HG03432 (cell line): ENCODE data around the gene FAM227B.
A peak's percentile ranks its signal among the peaks of the same experiment; 100 is the strongest.
"Not testable (repeated sequence)": the region's sequence is repeated elsewhere in the genome, so short reads cannot be mapped to it uniquely, and the experiment has no call there.

ENCODE experiments used
- ATAC-seq: cut with Tn5 transposase; IDR thresholded peaks from one replicate; pipeline ENCODE4 v1.9.1; 2021; ENCODE audit warnings: mild to moderate bottlenecking, moderate library complexity; ENCODE audit not compliant: unreplicated experiment

FAM227B gene

GRCh38 chr15:49612240-49612639 lies 8.4 kb downstream of the FAM227B start:
- not testable (repeated sequence) for ATAC-seq

- no peak for ATAC-seq
These were observed 10.3 kb downstream of the FAM227B start for GRCh38 chr15:49610157-49610918.

GRCh38 chr15:49606594-49606993 lies 14.0 kb downstream of the FAM227B start:
- ATAC-seq, result no peak

GRCh38 chr15:49605588-49605987 lies 15.0 kb downstream of the FAM227B start:
- ATAC-seq, result no peak

- ATAC-seq, result no peak
These were observed 15.8 kb downstream of the FAM227B start for GRCh38 chr15:49604625-49605409.

GRCh38 chr15:49592829-49593316 lies 27.7 kb downstream of the FAM227B start:
- ATAC-seq, result not testable (repeated sequence)

GRCh38 chr15:49589030-49589429 lies 31.6 kb downstream of the FAM227B start:
- ATAC-seq, result peak; percentile 70

- no peak for ATAC-seq
These were observed 47.2 kb downstream of the FAM227B start for GRCh38 chr15:49573421-49573820.

GRCh38 chr15:49570672-49571071 lies 49.9 kb downstream of the FAM227B start:
- ATAC-seq, result no peak

- no peak for ATAC-seq
These were observed 50.4 kb downstream of the FAM227B start for GRCh38 chr15:49570174-49570573.

GRCh38 chr15:49560045-49560444 lies 60.6 kb downstream of the FAM227B start:
- ATAC-seq, result no peak

- ATAC-seq, result no peak
These were observed 61.7 kb downstream of the FAM227B start for GRCh38 chr15:49558929-49559328.

- ATAC-seq, result no peak
These were observed 64.2 kb downstream of the FAM227B start for GRCh38 chr15:49556437-49556836.

GRCh38 chr15:49550342-49550741 lies 70.3 kb downstream of the FAM227B start:
- not testable (repeated sequence) for ATAC-seq

GRCh38 chr15:49538520-49538919 lies 82.1 kb downstream of the FAM227B start:
- ATAC-seq, result no peak

GRCh38 chr15:49530092-49530491 lies 90.5 kb downstream of the FAM227B start:
- no peak for ATAC-seq

GRCh38 chr15:49528289-49528688 lies 92.3 kb downstream of the FAM227B start:
- no peak for ATAC-seq

GRCh38 chr15:49521802-49522201 lies 98.8 kb downstream of the FAM227B start:
- no peak for ATAC-seq

- not testable (repeated sequence) for ATAC-seq
These were observed 107.9 kb downstream of the FAM227B start for GRCh38 chr15:49512739-49513138.

- no peak for ATAC-seq
These were observed 113.4 kb downstream of the FAM227B start for GRCh38 chr15:49507261-49507660.

GRCh38 chr15:49506341-49506740 lies 114.3 kb downstream of the FAM227B start:
- no peak for ATAC-seq

- no peak for ATAC-seq
These were observed 119.0 kb downstream of the FAM227B start for GRCh38 chr15:49501586-49501985.
